NCI-H146 treated with DMSO at 0.1 percent for 48 hours (cell line): ENCODE measurements around the gene MAP3K8.

Experiments used
- DNase-seq: peaks from one replicate; lab custom pipeline; 2025; ENCODE audit not compliant: unreplicated experiment; lab: John Stamatoyannopoulos, UW

The MAP3K8 gene

GRCh38 chr10:30490289-30491000 lies 56.5 kb downstream of the MAP3K8 start:
- no peak for DNase-seq

GRCh38 chr10:30491204-30491915 lies 57.4 kb downstream of the MAP3K8 start:
- DNase-seq = no peak

- DNase-seq = no peak
Observed at GRCh38 chr10:30491916-30492515, 58.0 kb downstream of the MAP3K8 start.

- no peak for DNase-seq
Observed at GRCh38 chr10:30493609-30494530, 59.9 kb downstream of the MAP3K8 start.

GRCh38 chr10:30494558-30494957 lies 60.6 kb downstream of the MAP3K8 start:
- DNase-seq = no peak

GRCh38 chr10:30495687-30496086 lies 61.7 kb downstream of the MAP3K8 start:
- no peak for DNase-seq

GRCh38 chr10:30499816-30500215 lies 65.8 kb downstream of the MAP3K8 start:
- no peak for DNase-seq

GRCh38 chr10:30500534-30500933 lies 66.5 kb downstream of the MAP3K8 start:
- no peak for DNase-seq

GRCh38 chr10:30500963-30501504 lies 67.0 kb downstream of the MAP3K8 start:
- no peak for DNase-seq

GRCh38 chr10:30502266-30503060 lies 68.5 kb downstream of the MAP3K8 start:
- no peak for DNase-seq

- no peak for DNase-seq
Observed at GRCh38 chr10:30503700-30504266, 69.8 kb downstream of the MAP3K8 start.

- no peak for DNase-seq
Observed at GRCh38 chr10:30505543-30506298, 71.7 kb downstream of the MAP3K8 start.

- no peak for DNase-seq
Observed at GRCh38 chr10:30509508-30509907, 75.5 kb downstream of the MAP3K8 start.

GRCh38 chr10:30510184-30510931 lies 76.4 kb downstream of the MAP3K8 start:
- no peak for DNase-seq

GRCh38 chr10:30510932-30511700 lies 77.1 kb downstream of the MAP3K8 start:
- DNase-seq = no peak
